CD4-positive, alpha-beta T cell (primary cell): ENCODE measurements around the gene RCAN3. TPM values are rescaled to one million over a fixed set of nuclear protein-coding genes. Genes with fewer than 3 reads are reported as not detected.

Experiments used
- ATAC-seq: fragments of 200-7000 bp; cut with Tn5 transposase; one replicate; pipeline ENCODE4 v1.10.0; 2022; ENCODE audit warnings: mild to moderate bottlenecking; ENCODE audit not compliant: poor library complexity
- CTCF ChIA-PET: fragments of 350-600 bp; sonication (Branson Sonifier 250); formaldehyde crosslinking; loops from one replicate; lab custom pipeline; 2021; ENCODE audit warnings: antibody characterized with exemption, inconsistent platforms; lab: Charles Lee
- POLR2A ChIA-PET: fragments of 350-600 bp; sonication (Branson Sonifier 250); formaldehyde crosslinking; loops from one replicate; lab custom pipeline; 2021; ENCODE audit warnings: antibody characterized with exemption, inconsistent platforms; lab: Charles Lee
- DNase-seq, 14 experiments: peaks; one replicate each; pipeline ENCODE4 v3.0.0-alpha.2; 2013 to 2020; ENCODE audit warnings: mixed read lengths in 2 of 14
- H3K27ac ChIP-seq, 2 donors: one replicate each; pipeline versions ENCODE4 v1.5.1 to v1.7.0; 2013; ENCODE audit warnings: low read length in 2 of 2, low read depth in 1 of 2, mild to moderate bottlenecking in 1 of 2
- H3K27me3 ChIP-seq, 2 experiments: 1 replicate in 1 of 2; 2 replicates in 1 of 2; pipeline versions ENCODE4 v1.6.1 to v1.7.0; 2013; ENCODE audit warnings: low read length in 2 of 2, control low read depth in 1 of 2, mild to moderate bottlenecking in 1 of 2, moderate library complexity in 1 of 2; ENCODE audit not compliant: insufficient read depth in 2 of 2, control insufficient read depth in 1 of 2
- H3K36me3 ChIP-seq: one replicate; pipeline ENCODE4 v1.6.1; 2013; ENCODE audit warnings: low read length, control low read depth; ENCODE audit not compliant: insufficient read depth
- H3K4me1 ChIP-seq: one replicate; pipeline ENCODE4 v1.6.1; 2013; ENCODE audit warnings: low read length, control low read depth; ENCODE audit not compliant: insufficient read depth
- H3K4me3 ChIP-seq: one replicate; pipeline ENCODE4 v1.5.1; 2013; ENCODE audit warnings: mild to moderate bottlenecking, low read length, moderate library complexity
- H3K9me3 ChIP-seq, 2 experiments: 1 replicate in 1 of 2; 2 replicates in 1 of 2; pipeline versions ENCODE4 v1.6.1 to v1.7.0; 2013; ENCODE audit warnings: low read length in 2 of 2, mild to moderate bottlenecking in 2 of 2, control low read depth in 1 of 2, moderate library complexity in 1 of 2; ENCODE audit not compliant: control insufficient read depth in 1 of 2, insufficient read depth in 1 of 2
- H3K27ac Mint-ChIP-seq: one replicate; pipeline ENCODE4 v1.8.0; 2020; ENCODE audit warnings: mixed read lengths
- H3K27me3 Mint-ChIP-seq: one replicate; pipeline ENCODE4 v1.8.0; 2021; ENCODE audit warnings: mixed read lengths
- H3K36me3 Mint-ChIP-seq: one replicate; pipeline ENCODE4 v1.8.0; 2021; ENCODE audit warnings: low read depth, mixed read lengths
- H3K4me1 Mint-ChIP-seq: one replicate; pipeline ENCODE4 v1.8.0; 2021; ENCODE audit warnings: low read depth, mixed read lengths
- H3K4me3 Mint-ChIP-seq: one replicate; pipeline ENCODE4 v1.8.0; 2020; ENCODE audit warnings: mild to moderate bottlenecking, mixed read lengths
- H3K9me3 Mint-ChIP-seq: one replicate; pipeline ENCODE4 v1.8.0; 2020; ENCODE audit warnings: mixed read lengths
- intact Hi-C, 2 experiments: fragments of 100-400 bp; cut with DNase I in 1 of 2; cut with micrococcal nuclease in 1 of 2; formaldehyde crosslinking; loops; one replicate each; pipeline versions ENCODE4 v1.15.1 to v1.9.0; 2023 to 2025; cut with DNase I, micrococcal nuclease
- total RNA-seq, 174 experiments: library from RNA in 2 of 174; stranded (reverse) in 2 of 174; gene quantifications; one replicate each; pipeline ENCODE4 v1.2.3 and lab custom pipeline; 2021 to 2026
- TF ChIP-seq, protein P1 (sequence below): fragments of 200-600 bp; IDR thresholded peaks from one replicate; pipeline ENCODE4 v1.8.0; 2022; ENCODE audit warnings: antibody characterized with exemption, mild to moderate bottlenecking

RCAN3 gene
- total RNA-seq, 2 experiments from 2014 or later, result 185 to 191 TPM

DNA sequence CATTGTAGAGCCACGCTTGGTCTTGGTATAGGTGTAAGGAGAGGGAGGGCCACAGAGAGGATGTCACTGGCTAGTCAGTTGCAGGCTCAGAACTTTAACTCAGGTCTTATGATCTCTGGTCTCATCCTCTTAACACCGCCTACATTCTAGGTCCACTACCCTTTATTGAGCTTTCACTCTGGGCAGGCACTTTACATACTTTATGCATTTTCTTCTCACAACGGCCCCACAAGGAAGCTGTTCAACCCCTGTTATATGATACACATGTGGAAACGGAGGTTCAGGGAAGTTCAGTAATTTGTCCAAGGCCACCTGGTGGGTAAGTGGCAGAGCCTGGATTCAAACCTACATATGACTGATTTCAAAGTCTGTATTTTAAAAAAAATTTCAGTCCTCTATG lies 25.3 kb upstream of the RCAN3 start:
- no peak overlapping the region for H3K27ac ChIP-seq
- ChIA-PET CTCF (interaction anchor here (0.7 to 1.4 kb wide), 2 partner anchors 25 to 30 kb away, joined by 3 read pairs; partner anchors contain the start of gene RCAN3), POLR2A (interaction anchor here (0.7 to 6.5 kb wide), 4 partner anchors 9 to 62 kb away, joined by 3 to 57 read pairs (median 9); partner anchors contain the start of genes NIPAL3 and RCAN3)
- H3K27me3 ChIP-seq, result no peaks in the 10 kb centered on the region
- H3K36me3 Mint-ChIP-seq, result peaks cover 7% of the 10 kb centered on the region
- no peaks in the 10 kb centered on the region for H3K9me3 ChIP-seq
- no peaks in the 10 kb centered on the region for H3K9me3 Mint-ChIP-seq
- DNase-seq, result no peak
- no peak overlapping the region for H3K4me3 ChIP-seq
- peak overlapping the region; percentile 20 for H3K4me3 Mint-ChIP-seq
- TF ChIP-seq, protein P1, sequence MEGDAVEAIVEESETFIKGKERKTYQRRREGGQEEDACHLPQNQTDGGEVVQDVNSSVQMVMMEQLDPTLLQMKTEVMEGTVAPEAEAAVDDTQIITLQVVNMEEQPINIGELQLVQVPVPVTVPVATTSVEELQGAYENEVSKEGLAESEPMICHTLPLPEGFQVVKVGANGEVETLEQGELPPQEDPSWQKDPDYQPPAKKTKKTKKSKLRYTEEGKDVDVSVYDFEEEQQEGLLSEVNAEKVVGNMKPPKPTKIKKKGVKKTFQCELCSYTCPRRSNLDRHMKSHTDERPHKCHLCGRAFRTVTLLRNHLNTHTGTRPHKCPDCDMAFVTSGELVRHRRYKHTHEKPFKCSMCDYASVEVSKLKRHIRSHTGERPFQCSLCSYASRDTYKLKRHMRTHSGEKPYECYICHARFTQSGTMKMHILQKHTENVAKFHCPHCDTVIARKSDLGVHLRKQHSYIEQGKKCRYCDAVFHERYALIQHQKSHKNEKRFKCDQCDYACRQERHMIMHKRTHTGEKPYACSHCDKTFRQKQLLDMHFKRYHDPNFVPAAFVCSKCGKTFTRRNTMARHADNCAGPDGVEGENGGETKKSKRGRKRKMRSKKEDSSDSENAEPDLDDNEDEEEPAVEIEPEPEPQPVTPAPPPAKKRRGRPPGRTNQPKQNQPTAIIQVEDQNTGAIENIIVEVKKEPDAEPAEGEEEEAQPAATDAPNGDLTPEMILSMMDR, result no peak
- no peaks in the 10 kb centered on the region for H3K27me3 Mint-ChIP-seq
- peak overlapping the region; percentile 77 for H3K27ac Mint-ChIP-seq
- H3K4me1 ChIP-seq, result peaks cover 26% of the 10 kb centered on the region
- intact Hi-C loops, result no loop called here
- peaks cover 46% of the 10 kb centered on the region for H3K4me1 Mint-ChIP-seq
- H3K36me3 ChIP-seq, result peaks cover 2% of the 10 kb centered on the region
- ATAC-seq, result no peak

DNA sequence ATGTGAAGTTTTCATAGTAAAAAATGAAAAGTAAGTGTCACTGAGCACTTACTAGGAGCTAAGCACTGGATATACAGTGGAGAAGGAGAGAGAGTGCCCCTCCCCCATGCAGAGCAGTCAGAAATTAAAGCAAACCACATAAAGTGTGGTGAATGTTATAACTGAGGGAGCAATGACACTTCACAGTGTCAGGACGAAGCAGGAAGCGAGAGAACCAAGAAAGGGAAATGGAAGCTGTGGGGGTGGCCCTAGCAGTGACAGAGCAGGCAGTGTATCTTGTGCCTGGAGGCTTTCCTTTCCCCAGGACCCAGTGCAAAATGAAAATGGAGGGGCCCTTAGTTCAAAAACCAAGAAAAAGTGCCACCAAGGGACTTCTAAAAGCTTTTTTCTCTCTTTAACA lies 21.5 kb upstream of the RCAN3 start:
- POLR2A ChIA-PET, result interaction anchor here (0.7 to 16.4 kb wide), 20 partner anchors 9 to 449 kb away, joined by 3 to 692 read pairs (median 5); partner anchors contain the start of genes NIPAL3, RCAN3, RUNX3 and SRRM1

DNA sequence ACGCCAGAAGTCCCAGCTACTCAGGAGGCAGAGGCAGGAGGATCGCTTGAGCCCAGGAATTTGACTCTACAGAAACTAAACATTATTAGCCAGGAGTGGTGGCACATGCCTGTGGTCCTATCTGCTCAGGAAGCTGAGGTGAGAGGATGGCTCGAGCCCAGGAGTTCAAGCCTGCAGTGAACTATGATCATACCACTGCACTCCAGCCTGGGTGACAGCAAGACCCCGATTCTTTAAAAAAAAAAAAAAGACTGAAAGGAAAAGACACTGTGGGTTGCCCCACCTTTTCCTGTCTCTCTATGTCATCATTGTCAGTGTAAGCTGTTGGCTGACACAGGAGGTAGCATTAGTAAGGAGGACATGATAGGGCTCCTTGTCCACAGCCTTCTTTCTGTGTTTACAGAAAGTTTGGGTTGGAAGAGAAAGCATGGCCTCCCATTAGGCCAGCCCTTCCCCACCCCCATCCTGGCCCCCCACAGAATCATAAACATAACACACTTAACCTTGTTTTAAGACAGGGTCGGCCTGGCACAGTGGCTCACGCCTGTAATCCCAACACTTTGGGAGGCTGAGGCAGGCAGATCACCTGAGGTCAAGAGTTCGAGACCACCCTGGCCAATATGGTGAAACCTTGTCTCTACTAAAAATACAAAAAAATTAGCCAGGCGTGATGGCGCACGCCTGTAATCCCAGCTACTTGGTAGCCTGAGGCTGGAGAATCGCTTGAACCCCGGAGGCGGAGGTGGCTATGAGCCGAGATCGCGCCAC lies 20.6 kb upstream of the RCAN3 start:
- TF ChIP-seq, protein P1, result no peak
- H3K4me1 ChIP-seq, result peaks cover 73% of the 10 kb centered on the region
- CTCF ChIA-PET, result interaction anchor here (1.1 to 4.0 kb wide), 6 partner anchors 45 to 106 kb away, joined by 3 to 22 read pairs (median 4); partner anchors contain the start of gene NIPAL3
- peaks cover 2% of the 10 kb centered on the region for H3K36me3 ChIP-seq
- POLR2A ChIA-PET, result interaction anchor here (0.7 to 16.4 kb wide), 19 partner anchors 9 to 448 kb away, joined by 3 to 692 read pairs (median 5); partner anchors contain the start of genes NIPAL3, RCAN3, RUNX3 and SRRM1
- H3K27me3 ChIP-seq, result no peaks in the 10 kb centered on the region
- H3K9me3 ChIP-seq, result no peaks in the 10 kb centered on the region
- H3K27ac ChIP-seq, result peak overlapping the region; percentile 56 to 81
- intact Hi-C loops, result loop anchor here (1.0 to 10.0 kb wide), 8 partner anchors 19 to 160 kb away; partner anchors contain the start of genes NIPAL3 (in 1 of the 2), RCAN3 (in 1 of the 2) and SRRM1 (in 1 of the 2)
- Mint-ChIP-seq H3K9me3 (no peaks in the 10 kb centered on the region), H3K4me1 (peaks cover 63% of the 10 kb centered on the region), H3K27ac (peak overlapping the region; percentile 98), H3K27me3 (no peaks in the 10 kb centered on the region), H3K36me3 (no peaks in the 10 kb centered on the region), H3K4me3 (peak overlapping the region; percentile 90)
- DNase-seq, result peak in 7 of 14 experiments; percentile 13 to 87 (median 56)
- H3K4me3 ChIP-seq, result peak overlapping the region; percentile 14
- ATAC-seq, result peak; percentile 71

More for the DNA sequence above, 21.5 kb upstream of the RCAN3 start:
- ATAC-seq (peak; percentile 70), DNase-seq (peak in 13 of 14 experiments; percentile 23 to 90 (median 53))
- H3K4me3 Mint-ChIP-seq, result peak overlapping the region; percentile 90
- H3K9me3 Mint-ChIP-seq, result no peaks in the 10 kb centered on the region
- no peaks in the 10 kb centered on the region for H3K36me3 Mint-ChIP-seq
- H3K4me1 ChIP-seq, result peaks cover 63% of the 10 kb centered on the region
- no peak overlapping the region for H3K4me3 ChIP-seq
- peaks cover 2% of the 10 kb centered on the region for H3K36me3 ChIP-seq
- H3K27me3 Mint-ChIP-seq, result no peaks in the 10 kb centered on the region
- CTCF ChIA-PET, result interaction anchor here (0.7 to 4.0 kb wide), 6 partner anchors 34 to 107 kb away, joined by 3 to 22 read pairs (median 4); partner anchors contain the start of gene NIPAL3
- no peaks in the 10 kb centered on the region for H3K27me3 ChIP-seq
- peaks cover 63% of the 10 kb centered on the region for H3K4me1 Mint-ChIP-seq
- intact Hi-C loops, result loop anchor here (1.0 to 10.0 kb wide), 5 partner anchors 26 to 161 kb away; partner anchors contain the start of genes NIPAL3 (in 1 of the 2) and SRRM1 (in 1 of the 2)
- H3K27ac Mint-ChIP-seq, result peak overlapping the region; percentile 98
- TF ChIP-seq, protein P1, result no peak
- H3K27ac ChIP-seq, result peak overlapping the region; percentile 25 to 81
- H3K9me3 ChIP-seq, result no peaks in the 10 kb centered on the region
